ENCODE data around the gene LRRN3. TPM values are rescaled to one million over a fixed set of nuclear protein-coding genes. Genes with fewer than 3 reads are reported as not detected.

LRRN3 gene
- total and polyA plus RNA-seq, 2 experiments from 2014 or later, result 0.41 to 0.43 TPM

GRCh38 chr7:111101856-111102646 is 11.1 kb downstream of the LRRN3 start:
- Histone ChIP-seq H3K9me3 (ENCODE audit: low read depth) (no peaks in the 10 kb centered on the region), H3K4me1 (ENCODE audit: insufficient read depth) (peaks cover 7% of the 10 kb centered on the region), H2AFZ (no peak overlapping the region), H3K79me2 (ENCODE audit: insufficient read depth) (no peaks in the 10 kb centered on the region), H3K9ac (no peak overlapping the region), H4K20me1 (ENCODE audit: insufficient read depth) (no peaks in the 10 kb centered on the region), H3K36me3 (ENCODE audit: low read depth) (no peaks in the 10 kb centered on the region), H3K27ac (no peak overlapping the region), H3K4me3 (no peak overlapping the region), H3K4me2 (ENCODE audit: unreplicated experiment) (no peak overlapping the region), H3F3A (ENCODE audit: insufficient read depth) (no peaks in the 10 kb centered on the region), H3K27me3 (replicated peaks; ENCODE audit: insufficient read depth) (no peaks in the 10 kb centered on the region), H3K9me2 (ENCODE audit: insufficient read depth) (no peaks in the 10 kb centered on the region)
- in situ Hi-C loops (cut with MboI), result no loop called here
- TF ChIP-seq EZH2 (IDR thresholded peaks at IDR 0.05; ENCODE audit: insufficient read depth, poor library complexity, severe bottlenecking), result no peak
- TF ChIP-seq EZH2phosphoT487 (IDR thresholded peaks at IDR 0.05; ENCODE audit: insufficient read depth, low read depth), result no peak
- DNase-seq, result no peak
- 95% methylated on average over 1 of the region's 1 CpG for WGBS, 2 experiments (ENCODE audit: low coverage in 1 of 2, low lambda C conversion rate in 2 of 2, missing lambda C conversion rate in 2 of 2)

GRCh38 chr7:111103136-111103535 is 12.2 kb downstream of the LRRN3 start:
- Histone ChIP-seq H3K4me3 (no peak overlapping the region), H3K9ac (no peak overlapping the region), H4K20me1 (ENCODE audit: insufficient read depth) (no peaks in the 10 kb centered on the region), H3K9me2 (ENCODE audit: insufficient read depth) (no peaks in the 10 kb centered on the region), H3K79me2 (ENCODE audit: insufficient read depth) (no peaks in the 10 kb centered on the region), H2AFZ (no peak overlapping the region), H3K4me2 (ENCODE audit: unreplicated experiment) (no peak overlapping the region), H3K36me3 (ENCODE audit: low read depth) (no peaks in the 10 kb centered on the region), H3K27me3 (replicated peaks; ENCODE audit: insufficient read depth) (no peaks in the 10 kb centered on the region), H3F3A (ENCODE audit: insufficient read depth) (0 out of 2 replicates have a peak, but pooled peaks cover 5% of the 10 kb centered on the region), H3K9me3 (ENCODE audit: low read depth) (no peaks in the 10 kb centered on the region), H3K27ac (no peak overlapping the region), H3K4me1 (ENCODE audit: insufficient read depth) (peaks cover 15% of the 10 kb centered on the region)
- TF ChIP-seq EZH2 (IDR thresholded peaks at IDR 0.05; ENCODE audit: insufficient read depth, poor library complexity, severe bottlenecking), result no peak
- no peak for TF ChIP-seq EZH2phosphoT487 (IDR thresholded peaks at IDR 0.05; ENCODE audit: insufficient read depth, low read depth)
- in situ Hi-C loops (cut with MboI), result no loop called here
- no peak for DNase-seq
- 95 to 97% methylated on average over 4 of the region's 4 CpGs for WGBS, 2 experiments (ENCODE audit: low coverage in 1 of 2, low lambda C conversion rate in 2 of 2, missing lambda C conversion rate in 2 of 2)

DNA sequence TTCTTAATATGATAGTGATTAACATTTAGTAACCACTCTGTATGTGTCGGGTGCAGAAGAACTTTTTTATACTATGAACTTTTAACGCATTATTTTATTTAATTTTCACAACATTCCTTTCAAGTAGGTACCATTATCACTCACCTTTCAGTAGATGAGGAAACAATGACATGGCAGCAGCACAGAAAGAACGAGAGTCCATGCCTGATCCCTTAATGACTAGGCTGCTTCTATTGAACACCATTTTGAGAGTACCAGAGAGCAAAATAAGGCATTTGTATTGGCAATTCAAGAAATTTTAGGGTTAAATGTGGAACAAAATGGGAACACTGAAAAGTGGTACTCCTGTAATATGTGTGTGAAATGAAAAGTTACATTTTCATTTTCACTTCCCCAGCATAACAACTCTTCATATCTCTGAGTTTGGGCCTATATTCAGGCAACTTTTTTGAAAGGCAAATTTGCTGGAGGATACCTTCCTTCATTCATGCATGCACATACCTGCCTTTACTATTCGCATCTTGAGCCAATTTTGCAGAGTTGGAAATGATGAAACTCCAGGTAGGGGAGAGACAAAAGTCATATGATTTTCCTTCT is 12.8 kb downstream of the LRRN3 start:
- Histone ChIP-seq H3K9me2 (ENCODE audit: insufficient read depth) (no peaks in the 10 kb centered on the region), H3K36me3 (ENCODE audit: low read depth) (no peaks in the 10 kb centered on the region), H3K9ac (no peak overlapping the region), H3K4me3 (no peak overlapping the region), H3K79me2 (ENCODE audit: insufficient read depth) (no peaks in the 10 kb centered on the region), H3K4me1 (ENCODE audit: insufficient read depth) (peaks cover 17% of the 10 kb centered on the region), H3F3A (ENCODE audit: insufficient read depth) (0 out of 2 replicates have a peak, but pooled peaks cover 5% of the 10 kb centered on the region), H3K27ac (no peak overlapping the region), H3K4me2 (ENCODE audit: unreplicated experiment) (no peak overlapping the region), H3K27me3 (replicated peaks; ENCODE audit: insufficient read depth) (no peaks in the 10 kb centered on the region), H3K9me3 (ENCODE audit: low read depth) (no peaks in the 10 kb centered on the region), H2AFZ (no peak overlapping the region), H4K20me1 (ENCODE audit: insufficient read depth) (no peaks in the 10 kb centered on the region)
- DNase-seq, result no peak
- WGBS, 2 experiments (ENCODE audit: low coverage in 1 of 2, low lambda C conversion rate in 2 of 2, missing lambda C conversion rate in 2 of 2), result 92 to 94% methylated on average over 4 of the region's 4 CpGs
- in situ Hi-C loops (cut with MboI), result no loop called here
- TF ChIP-seq EZH2 (IDR thresholded peaks at IDR 0.05; ENCODE audit: insufficient read depth, poor library complexity, severe bottlenecking), result no peak
- TF ChIP-seq EZH2phosphoT487 (IDR thresholded peaks at IDR 0.05; ENCODE audit: insufficient read depth, low read depth), result no peak

DNA sequence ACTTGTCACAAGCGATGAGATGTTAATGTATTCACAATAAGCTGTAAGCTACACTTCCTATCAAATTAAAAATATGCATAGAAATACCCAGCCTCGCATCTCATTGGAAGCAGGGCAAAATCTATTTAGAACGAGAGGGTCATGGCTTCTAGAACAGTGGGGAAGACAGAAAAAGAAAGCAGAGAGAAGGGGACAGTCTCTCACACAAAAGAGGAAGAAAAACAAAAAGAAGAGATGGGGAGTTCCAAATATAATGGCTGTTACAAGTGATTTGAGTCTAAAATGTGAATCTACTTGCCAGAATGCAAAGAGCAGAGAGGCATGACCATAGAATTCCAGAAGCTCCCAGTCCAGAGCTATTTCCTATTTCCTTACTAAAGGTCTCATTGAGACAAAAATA is 13.8 kb downstream of the LRRN3 start:
- Histone ChIP-seq H3K79me2 (ENCODE audit: insufficient read depth) (no peaks in the 10 kb centered on the region), H4K20me1 (ENCODE audit: insufficient read depth) (no peaks in the 10 kb centered on the region), H3K36me3 (ENCODE audit: low read depth) (no peaks in the 10 kb centered on the region), H3F3A (ENCODE audit: insufficient read depth) (0 out of 2 replicates have a peak, but pooled peaks cover 5% of the 10 kb centered on the region), H3K4me3 (no peak overlapping the region), H3K4me2 (ENCODE audit: unreplicated experiment) (no peak overlapping the region), H2AFZ (no peak overlapping the region), H3K9ac (no peak overlapping the region), H3K9me2 (ENCODE audit: insufficient read depth) (no peaks in the 10 kb centered on the region), H3K9me3 (ENCODE audit: low read depth) (no peaks in the 10 kb centered on the region), H3K4me1 (ENCODE audit: insufficient read depth) (peaks cover 23% of the 10 kb centered on the region), H3K27ac (no peak overlapping the region), H3K27me3 (replicated peaks; ENCODE audit: insufficient read depth) (no peaks in the 10 kb centered on the region)
- WGBS, 2 experiments (ENCODE audit: low coverage in 1 of 2, low lambda C conversion rate in 2 of 2, missing lambda C conversion rate in 2 of 2), result 96 to 100% methylated on average over 3 of the region's 3 CpGs
- DNase-seq, result no peak
- TF ChIP-seq EZH2phosphoT487 (IDR thresholded peaks at IDR 0.05; ENCODE audit: insufficient read depth, low read depth) (no peak), EZH2 (IDR thresholded peaks at IDR 0.05; ENCODE audit: insufficient read depth, poor library complexity, severe bottlenecking) (no peak)
- in situ Hi-C loops (cut with MboI), result no loop called here

All from GM23248 (cell line).